Cardiac muscle cell (in vitro differentiated cells and primary cell): ENCODE data around the gene ABCA4. TPM values are rescaled to one million over a fixed set of nuclear protein-coding genes. Genes with fewer than 3 reads are reported as not detected.
"Not testable (repeated sequence)": the region's sequence is repeated elsewhere in the genome, so short reads cannot be mapped to it uniquely, and the experiment has no call there.

Experiments used
- DNase-seq, 2 donors: peaks; one replicate each; pipeline versions ENCODE4 v3.0.0 to v3.0.0-alpha.2; 2010 to 2017; ENCODE audit warnings: low read depth in 1 of 2, low spot score in 1 of 2
- H3K27ac ChIP-seq: fragments of 200-600 bp; sonication (generic); 2 replicates; pipeline ENCODE4 v1.5.1; 2016
- H3K27me3 ChIP-seq: fragments of 200-600 bp; sonication (generic); 2 replicates; pipeline ENCODE4 v1.6.0; 2016; ENCODE audit warnings: control low read depth
- H3K36me3 ChIP-seq: fragments of 200-600 bp; sonication (generic); 2 replicates; pipeline ENCODE4 v1.5.1; 2016; ENCODE audit warnings: control low read depth
- H3K4me1 ChIP-seq: fragments of 200-600 bp; sonication (generic); 2 replicates; pipeline ENCODE4 v1.8.1; 2017; ENCODE audit warnings: low read depth, mild to moderate bottlenecking, mixed run types
- H3K4me3 ChIP-seq: fragments of 200-600 bp; sonication (generic); 2 replicates; pipeline ENCODE4 v1.5.1; 2016; ENCODE audit warnings: mild to moderate bottlenecking
- H3K9me3 ChIP-seq: fragments of 200-600 bp; sonication (generic); 2 replicates; pipeline ENCODE4 v1.5.1; 2017; ENCODE audit warnings: low read depth, mild to moderate bottlenecking, control low read depth
- polyA plus RNA-seq: library from polyadenylated mRNA; unstranded; fragments of >200 nt; fragmentation: Nextera tagmentation; extraction: Ambion mirVana; gene quantifications from 2 replicates; pipeline ENCODE4 v1.2.1, GENCODE V29; 2016
- total RNA-seq: library from RNA; depleted of rRNA; stranded (reverse); fragments of >200 nt; gene quantifications from 2 replicates; pipeline ENCODE4 v1.2.3, GENCODE V29; 2016
- TF ChIP-seq, protein P1 (sequence below): IDR thresholded peaks from 2 replicates; pipeline ENCODE4 v1.5.1; 2012; ENCODE audit warnings: low read depth, mild to moderate bottlenecking, low read length

Gene ABCA4
- total RNA-seq = not detected in 2 replicates
- 0.15 TPM in 1 of 2 replicates, not detected in the other for polyA plus RNA-seq

DNA sequence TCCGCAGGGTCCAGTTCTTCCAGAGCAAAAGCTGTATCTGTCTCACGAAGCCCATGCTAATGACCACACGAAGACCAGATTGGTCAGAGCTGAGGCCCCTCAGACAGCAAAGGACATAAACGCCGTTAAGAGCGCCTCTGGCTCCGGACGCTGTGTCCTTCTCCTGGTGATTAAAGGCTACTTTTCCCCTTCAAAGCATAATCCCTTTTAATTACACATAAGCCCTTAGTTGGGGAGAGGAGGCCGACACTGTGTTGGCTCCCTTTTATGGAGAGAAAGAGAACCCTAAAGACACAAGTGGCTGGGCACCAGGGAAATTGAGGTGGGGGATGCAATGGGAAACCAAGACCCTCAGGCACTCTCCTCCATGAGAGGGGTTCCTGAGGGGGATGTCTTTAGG is at the start of gene ABCA4:
Gene ABCA4 (minus strand): TSS at position 158 of the 400 bp plus-strand sequence. CDS start 103 bp downstream, at position 55.
- Histone ChIP-seq H3K27me3 (no peaks in the 10 kb centered on the region), H3K27ac (no peak within 1 kb of the TSS), H3K9me3 (no peaks in the 10 kb centered on the region), H3K36me3 (no peaks in the 10 kb centered on the region), H3K4me1 (peaks cover 7% of the 10 kb centered on the region), H3K4me3 (no peak within 1 kb of the TSS)
- no peak for DNase-seq
- TF ChIP-seq, protein P1, sequence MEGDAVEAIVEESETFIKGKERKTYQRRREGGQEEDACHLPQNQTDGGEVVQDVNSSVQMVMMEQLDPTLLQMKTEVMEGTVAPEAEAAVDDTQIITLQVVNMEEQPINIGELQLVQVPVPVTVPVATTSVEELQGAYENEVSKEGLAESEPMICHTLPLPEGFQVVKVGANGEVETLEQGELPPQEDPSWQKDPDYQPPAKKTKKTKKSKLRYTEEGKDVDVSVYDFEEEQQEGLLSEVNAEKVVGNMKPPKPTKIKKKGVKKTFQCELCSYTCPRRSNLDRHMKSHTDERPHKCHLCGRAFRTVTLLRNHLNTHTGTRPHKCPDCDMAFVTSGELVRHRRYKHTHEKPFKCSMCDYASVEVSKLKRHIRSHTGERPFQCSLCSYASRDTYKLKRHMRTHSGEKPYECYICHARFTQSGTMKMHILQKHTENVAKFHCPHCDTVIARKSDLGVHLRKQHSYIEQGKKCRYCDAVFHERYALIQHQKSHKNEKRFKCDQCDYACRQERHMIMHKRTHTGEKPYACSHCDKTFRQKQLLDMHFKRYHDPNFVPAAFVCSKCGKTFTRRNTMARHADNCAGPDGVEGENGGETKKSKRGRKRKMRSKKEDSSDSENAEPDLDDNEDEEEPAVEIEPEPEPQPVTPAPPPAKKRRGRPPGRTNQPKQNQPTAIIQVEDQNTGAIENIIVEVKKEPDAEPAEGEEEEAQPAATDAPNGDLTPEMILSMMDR = no peak

DNA sequence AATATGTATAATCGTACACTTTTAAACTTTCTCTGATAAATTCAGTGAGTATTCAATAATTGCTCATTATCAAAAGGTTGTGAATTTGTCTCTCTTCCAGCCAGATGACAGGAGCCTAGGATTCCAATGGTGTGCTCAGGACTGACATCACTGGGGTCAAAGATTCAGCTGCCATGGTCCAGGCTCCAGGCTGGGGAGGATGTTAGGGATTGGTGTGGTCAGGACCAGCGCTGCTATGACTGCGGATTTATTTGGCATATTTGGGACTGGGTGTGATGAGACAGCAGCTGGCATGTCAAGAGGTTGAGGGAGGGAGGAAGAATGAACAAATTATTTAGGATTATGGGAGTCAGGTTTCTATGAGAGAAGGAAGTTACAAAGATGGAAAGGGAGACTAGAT is 48.2 kb upstream of the ABCA4 start:
- DNase-seq = no peak
- Histone ChIP-seq H3K27me3 (no peaks in the 10 kb centered on the region), H3K4me1 (no peaks in the 10 kb centered on the region), H3K27ac (no peak overlapping the region), H3K36me3 (no peaks in the 10 kb centered on the region), H3K9me3 (no peaks in the 10 kb centered on the region), H3K4me3 (no peak overlapping the region)
- TF ChIP-seq, protein P1 = no peak

DNA sequence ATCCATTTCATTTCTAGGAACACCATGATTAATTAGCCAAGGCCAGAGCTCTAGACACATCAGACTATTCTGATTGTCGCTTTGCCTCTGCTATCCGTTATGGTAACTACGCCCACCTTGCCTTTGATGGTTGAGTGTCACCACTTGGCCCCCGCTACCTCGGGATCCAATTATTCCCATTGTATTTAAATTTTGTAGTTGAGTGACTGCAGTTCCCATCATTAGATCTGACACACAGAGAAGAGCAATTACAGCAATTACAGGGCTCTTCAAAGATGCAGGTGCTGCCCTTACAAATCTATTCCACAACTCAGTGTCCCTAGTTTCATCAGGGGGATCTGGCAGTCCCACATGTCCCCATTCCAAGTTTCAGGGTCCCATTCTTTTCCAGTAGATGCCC is 44.9 kb upstream of the ABCA4 start:
- Histone ChIP-seq H3K4me3 (no peak overlapping the region), H3K4me1 (no peaks in the 10 kb centered on the region), H3K27ac (no peak overlapping the region), H3K9me3 (no peaks in the 10 kb centered on the region), H3K27me3 (no peaks in the 10 kb centered on the region), H3K36me3 (no peaks in the 10 kb centered on the region)
- TF ChIP-seq, protein P1 = no peak
- DNase-seq = no peak

DNA sequence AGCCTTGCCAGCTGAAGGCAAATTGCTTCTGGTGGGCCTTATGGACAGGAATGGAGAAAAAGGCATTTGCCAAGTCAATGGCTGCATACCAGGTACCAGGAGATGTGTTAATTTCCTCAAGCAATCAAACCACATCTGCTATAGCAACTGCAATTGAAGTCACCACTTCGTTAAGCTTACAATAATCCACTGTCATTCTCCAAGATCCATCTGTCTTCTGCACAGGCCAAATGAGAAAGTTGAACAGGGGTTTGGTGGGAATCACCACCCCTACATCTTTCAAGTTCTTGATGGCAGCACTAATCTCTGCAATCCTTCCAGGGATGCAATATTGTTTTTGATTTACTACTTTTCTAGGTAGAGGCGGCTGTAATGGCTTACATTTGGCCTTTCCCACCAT is 43.9 kb upstream of the ABCA4 start:
- not testable (repeated sequence) for H3K27ac ChIP-seq, H3K36me3 ChIP-seq, H3K27me3 ChIP-seq, H3K9me3 ChIP-seq, H3K4me3 ChIP-seq, DNase-seq, H3K4me1 ChIP-seq

DNA sequence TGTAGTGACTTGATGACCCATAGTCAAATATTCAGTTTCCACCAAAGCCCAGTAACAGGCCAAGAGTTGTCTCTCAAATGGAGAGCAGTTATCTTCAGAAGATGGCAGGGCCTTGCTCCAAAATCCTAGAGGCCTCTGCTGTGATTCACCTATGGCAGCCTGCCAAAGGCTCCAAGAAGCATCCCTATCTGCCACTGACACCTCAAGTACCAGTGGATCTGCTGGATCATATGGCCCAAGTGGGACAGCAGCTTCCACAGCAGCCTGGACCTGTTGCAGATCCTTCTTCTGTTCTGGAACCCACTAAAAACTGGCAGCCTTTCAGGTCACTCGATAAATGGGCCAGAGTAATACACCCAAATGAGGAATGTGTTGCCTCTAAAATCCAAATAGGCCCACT is 43.2 kb upstream of the ABCA4 start:
- DNase-seq, H3K4me3 ChIP-seq, H3K9me3 ChIP-seq, H3K27me3 ChIP-seq, H3K4me1 ChIP-seq, H3K27ac ChIP-seq, H3K36me3 ChIP-seq: not testable (repeated sequence)

DNA sequence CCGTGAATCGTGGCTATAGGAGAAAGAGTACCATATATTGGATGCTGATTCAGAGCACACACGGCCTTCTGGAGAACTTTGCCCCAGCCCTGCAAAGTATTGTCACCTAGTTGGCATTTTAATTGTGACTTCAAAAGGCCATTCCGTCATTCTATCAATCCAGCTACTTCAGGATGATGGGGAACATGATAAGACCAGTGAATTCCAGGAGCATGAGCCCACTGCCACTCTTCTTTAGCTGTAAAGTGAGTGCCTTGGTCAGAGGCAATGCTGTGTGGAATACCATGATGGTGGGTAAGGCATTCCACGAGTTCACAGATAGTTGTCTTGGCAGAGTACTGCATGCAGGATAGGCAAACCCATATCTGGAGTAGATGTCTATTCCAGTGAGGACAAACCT is 42.3 kb upstream of the ABCA4 start:
- not testable (repeated sequence) for H3K4me3 ChIP-seq, H3K4me1 ChIP-seq, H3K36me3 ChIP-seq, H3K27ac ChIP-seq, DNase-seq, H3K27me3 ChIP-seq, H3K9me3 ChIP-seq

DNA sequence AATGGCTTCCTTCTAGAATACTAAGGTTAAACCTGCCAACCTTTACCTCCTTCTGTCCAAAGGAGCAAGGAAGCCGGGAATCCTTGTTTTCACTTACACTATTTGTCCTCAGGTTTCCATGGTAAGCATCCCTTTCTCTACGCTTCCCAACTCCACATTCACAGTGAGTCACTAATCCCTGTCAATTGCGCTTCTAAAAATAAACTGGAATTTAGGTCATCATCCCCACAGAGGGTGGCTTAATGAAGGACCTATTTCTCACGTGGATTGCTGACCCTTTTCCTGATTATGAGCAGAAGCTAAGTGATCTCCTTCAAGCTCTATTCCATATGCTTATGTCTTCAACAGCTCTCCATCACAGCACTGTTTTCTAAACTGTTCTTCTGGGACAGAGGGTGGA is 39.9 kb upstream of the ABCA4 start:
- no peaks in the 10 kb centered on the region for H3K9me3 ChIP-seq
- H3K4me1 ChIP-seq = no peaks in the 10 kb centered on the region
- no peak overlapping the region for H3K4me3 ChIP-seq
- no peaks in the 10 kb centered on the region for H3K36me3 ChIP-seq
- H3K27ac ChIP-seq = no peak overlapping the region
- H3K27me3 ChIP-seq = no peaks in the 10 kb centered on the region
- TF ChIP-seq, protein P1 = no peak
- DNase-seq = peak in 1 of 2 donors; percentile 78
